ENCODE measurements around the gene VPS54. TPM values are rescaled to one million over a fixed set of nuclear protein-coding genes. Genes with fewer than 3 reads are reported as not detected.
"Not testable (repeated sequence)": the region's sequence is repeated elsewhere in the genome, so short reads cannot be mapped to it uniquely, and the experiment has no call there.

VPS54 gene
- total RNA-seq, 2 experiments from 2014 or later, result 15.2 to 16.0 TPM

DNA sequence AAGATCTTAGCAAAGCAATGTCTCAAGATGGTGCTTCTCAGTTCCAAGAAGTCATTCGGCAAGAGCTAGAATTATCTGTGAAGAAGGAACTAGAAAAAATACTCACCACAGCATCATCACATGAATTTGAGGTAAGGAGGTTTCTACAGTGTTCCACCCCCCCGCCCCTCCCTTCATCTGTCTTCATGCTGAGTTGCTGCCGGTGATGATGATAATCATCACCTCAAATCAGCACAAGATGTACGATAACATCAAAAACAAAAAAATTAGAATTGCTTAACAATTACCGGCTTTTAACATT lies 163.0 kb downstream of the VPS54 start:
- peaks cover 55% of the 10 kb centered on the region for H3K36me3 Mint-ChIP-seq
- POLR2A ChIA-PET, result interaction anchor here (0.6 to 13.7 kb wide), 6 partner anchors 9 to 1371 kb away, joined by 3 to 286 read pairs (median 4); partner anchors contain the start of genes ACTR2, MDH1, UGP2 and WDPCP

DNA sequence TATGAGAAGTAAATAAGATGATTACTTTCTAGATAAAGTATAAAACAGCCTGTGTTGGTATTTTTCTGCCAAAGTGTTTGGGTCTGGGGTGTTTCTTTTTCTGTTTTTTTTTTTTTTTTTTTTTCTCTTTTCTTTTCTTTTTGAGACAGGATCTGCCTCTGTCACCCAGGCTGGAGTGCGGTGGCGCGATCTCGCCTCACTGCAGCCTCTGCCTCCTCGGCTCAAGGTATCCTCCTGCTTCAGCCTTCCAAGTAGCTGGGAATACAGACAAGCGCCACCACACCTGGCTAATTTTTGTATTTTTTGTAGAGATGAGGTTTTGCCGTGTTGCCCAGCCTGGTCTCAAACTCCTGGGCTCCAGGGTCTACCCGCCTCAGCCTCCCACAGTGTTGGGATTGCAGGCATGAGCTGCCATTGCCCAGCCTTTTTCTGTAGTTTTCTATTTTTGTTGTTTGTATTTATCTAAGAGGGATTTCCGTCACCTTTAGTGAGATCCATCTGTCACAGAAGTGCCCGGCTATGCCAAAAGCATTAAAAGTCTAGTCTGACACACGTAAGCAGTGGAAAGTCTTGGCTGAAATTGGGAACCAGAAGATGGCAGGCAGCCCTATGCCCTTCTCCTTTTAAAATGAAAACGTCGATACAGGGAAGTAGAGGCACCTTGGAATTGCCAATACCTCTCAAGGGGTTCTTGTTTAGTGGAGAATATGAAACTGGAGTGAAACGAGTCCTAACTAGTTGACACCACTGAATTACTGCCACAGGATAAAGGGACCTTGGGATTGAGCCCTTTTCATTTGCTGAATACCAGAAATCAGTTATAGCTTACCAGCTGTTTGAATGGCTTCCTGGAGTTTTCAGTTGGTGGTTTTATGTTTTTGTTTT lies 163.6 kb downstream of the VPS54 start:
- Mint-ChIP-seq H3K4me1 (peaks cover 53% of the 10 kb centered on the region), H3K9me3 (peaks cover 1% of the 10 kb centered on the region), H3K4me3 (peak overlapping the region; percentile 74), H3K27ac (peak overlapping the region; percentile 94), H3K36me3 (peaks cover 55% of the 10 kb centered on the region), H3K27me3 (no peaks in the 10 kb centered on the region)
- ATAC-seq (ENCODE audit: low read depth), result no peak
- peak; percentile 40 for DNase-seq
- POLR2A ChIA-PET, result interaction anchor here (0.6 to 13.7 kb wide), 7 partner anchors 8 to 1372 kb away, joined by 3 to 286 read pairs (median 5); partner anchors contain the start of genes ACTR2, MDH1, UGP2 and WDPCP

More for the DNA sequence above, 163.0 kb downstream of the VPS54 start:
- Mint-ChIP-seq H3K4me3 (peak overlapping the region; percentile 74), H3K4me1 (peaks cover 53% of the 10 kb centered on the region), H3K27ac (peak overlapping the region; percentile 94), H3K27me3 (no peaks in the 10 kb centered on the region), H3K9me3 (peaks cover 1% of the 10 kb centered on the region)
- DNase-seq, result no peak
- ATAC-seq (ENCODE audit: low read depth), result peak; percentile 97

DNA sequence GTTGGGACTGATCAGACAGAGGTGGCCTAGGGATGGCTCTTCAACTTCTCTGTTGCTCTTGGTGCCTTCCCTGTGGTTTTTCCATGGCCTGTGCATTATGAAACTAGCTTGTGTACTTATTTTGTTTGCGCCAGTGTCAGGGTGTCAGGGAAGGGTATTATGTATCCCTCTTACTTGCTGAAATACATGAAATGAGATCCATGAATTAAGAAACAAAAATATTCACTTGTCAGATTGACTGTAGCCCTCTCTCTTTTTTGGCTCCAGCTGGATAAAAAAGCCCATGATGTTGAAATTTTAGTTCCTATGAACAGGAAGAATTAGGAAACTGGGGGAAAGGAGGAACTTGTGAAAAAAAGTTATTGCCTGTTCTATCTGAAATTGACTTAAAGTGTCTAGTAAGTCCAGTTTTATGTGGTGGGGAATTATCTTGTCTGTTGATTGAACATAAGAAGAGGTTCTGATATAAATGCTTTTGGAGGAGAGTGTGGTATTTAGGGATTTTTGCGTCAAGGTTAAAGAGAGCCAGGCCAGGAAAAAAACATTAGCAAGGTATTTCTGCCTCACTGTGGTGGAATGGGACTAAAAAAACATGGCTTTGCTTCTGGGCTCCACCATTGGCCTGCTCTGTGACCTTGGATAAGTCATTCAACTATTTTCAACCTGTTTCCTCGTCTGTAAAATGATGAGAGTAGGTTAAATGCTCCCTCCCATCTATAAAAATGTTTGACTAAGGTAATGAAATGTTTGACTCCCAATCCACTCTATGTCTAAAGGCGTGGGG lies 165.5 kb downstream of the VPS54 start:
- ATAC-seq (ENCODE audit: low read depth) (no peak), DNase-seq (no peak)
- POLR2A ChIA-PET, result interaction anchor here (1.4 to 13.7 kb wide), 2 partner anchors 10 to 265 kb away, joined by 8 to 286 read pairs; partner anchors contain the start of genes MDH1, UGP2 and WDPCP
- peaks cover 54% of the 10 kb centered on the region for H3K36me3 Mint-ChIP-seq
- peak overlapping the region; percentile 44 for H3K4me3 Mint-ChIP-seq
- H3K9me3 Mint-ChIP-seq, result peaks cover 1% of the 10 kb centered on the region
- peak overlapping the region; percentile 90 for H3K27ac Mint-ChIP-seq
- H3K4me1 Mint-ChIP-seq, result peaks cover 65% of the 10 kb centered on the region
- no peaks in the 10 kb centered on the region for H3K27me3 Mint-ChIP-seq

DNA sequence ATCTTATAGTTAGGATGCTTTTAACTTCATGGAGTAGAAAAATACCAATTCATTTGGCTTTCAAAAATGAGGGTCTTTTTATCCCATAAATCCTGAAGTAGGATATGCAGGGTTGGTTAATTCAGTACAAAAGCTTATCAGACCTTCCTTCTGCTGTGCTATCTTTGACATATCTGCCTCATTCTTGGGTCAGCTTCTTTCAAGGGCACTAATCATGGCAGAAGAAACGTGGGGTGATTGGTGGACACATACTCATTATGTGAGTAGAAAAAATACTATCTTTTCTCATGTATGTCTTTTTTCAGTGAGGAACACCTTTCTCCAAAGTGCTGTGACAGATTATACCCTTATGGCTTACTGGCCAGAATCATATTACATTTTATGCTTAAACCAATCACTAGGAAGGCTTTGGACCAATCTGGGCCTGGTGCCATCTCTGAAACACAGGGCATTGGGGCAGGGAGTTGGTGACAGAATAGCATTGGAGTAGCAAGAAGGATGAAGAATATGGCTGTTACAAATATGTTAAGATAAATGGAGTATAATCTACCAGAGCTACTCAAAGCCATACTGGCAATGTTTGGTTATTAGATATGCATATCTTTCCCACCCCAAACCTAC lies 167.4 kb downstream of the VPS54 start:
- no peaks in the 10 kb centered on the region for H3K27me3 Mint-ChIP-seq
- DNase-seq, result no peak
- peaks cover 62% of the 10 kb centered on the region for H3K36me3 Mint-ChIP-seq
- POLR2A ChIA-PET, result interaction anchor here (0.5 to 13.7 kb wide), 4 partner anchors 8 to 263 kb away, joined by 3 to 286 read pairs (median 3); partner anchors contain the start of genes MDH1, UGP2 and WDPCP
- H3K27ac Mint-ChIP-seq, result no peak overlapping the region
- peaks cover 12% of the 10 kb centered on the region for H3K9me3 Mint-ChIP-seq
- H3K4me1 Mint-ChIP-seq, result peaks cover 61% of the 10 kb centered on the region
- ATAC-seq (ENCODE audit: low read depth), result no peak
- H3K4me3 Mint-ChIP-seq, result no peak overlapping the region

DNA sequence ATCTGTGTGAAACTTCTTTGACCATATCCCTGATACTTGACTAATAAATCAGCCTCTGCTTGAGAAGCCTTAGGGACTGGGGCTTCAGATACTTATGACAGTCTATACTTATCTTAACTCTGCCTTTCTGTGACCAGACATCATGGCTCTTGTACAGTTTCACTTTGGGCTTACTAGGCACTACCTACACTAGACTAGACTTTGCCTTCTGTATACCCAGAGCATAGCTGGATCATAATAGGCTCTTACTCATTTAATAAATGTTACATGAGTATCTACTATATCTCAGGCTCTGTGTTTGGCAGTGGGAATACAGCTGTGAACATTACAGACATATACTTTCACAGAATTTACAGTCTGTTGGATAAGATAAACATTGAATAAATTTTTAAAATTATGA lies 168.6 kb downstream of the VPS54 start:
- DNase-seq (no peak), ATAC-seq (ENCODE audit: low read depth) (peak; percentile 56)
- Mint-ChIP-seq H3K4me3 (no peak overlapping the region), H3K36me3 (peaks cover 68% of the 10 kb centered on the region), H3K27ac (no peak overlapping the region), H3K4me1 (peaks cover 60% of the 10 kb centered on the region), H3K27me3 (no peaks in the 10 kb centered on the region), H3K9me3 (peaks cover 14% of the 10 kb centered on the region)
- POLR2A ChIA-PET, result interaction anchor here (13.7 kb wide), 1 partner anchor 7 kb away, joined by 286 read pairs; the partner anchor contains the start of gene UGP2

DNA sequence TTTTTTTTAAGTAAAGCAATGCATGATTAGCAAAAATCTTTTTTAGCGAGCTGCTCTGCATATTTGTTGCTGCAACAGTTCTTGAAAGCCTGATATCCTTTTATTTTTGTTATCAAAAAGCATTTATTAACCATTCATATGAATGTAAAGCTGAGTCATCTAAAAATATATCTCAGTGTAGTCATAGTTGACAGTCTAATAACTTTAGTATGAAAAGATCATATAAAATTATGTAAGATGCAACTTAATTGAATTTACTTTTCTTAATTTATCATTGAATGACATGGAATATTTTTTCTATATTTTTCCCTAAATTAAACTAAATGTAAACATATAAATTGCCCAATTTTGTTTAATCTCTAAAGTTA lies 169.0 kb downstream of the VPS54 start:
- Mint-ChIP-seq H3K27me3 (no peaks in the 10 kb centered on the region), H3K36me3 (peaks cover 72% of the 10 kb centered on the region), H3K4me3 (no peak overlapping the region), H3K9me3 (peaks cover 14% of the 10 kb centered on the region), H3K27ac (no peak overlapping the region), H3K4me1 (peaks cover 61% of the 10 kb centered on the region)
- POLR2A ChIA-PET, result interaction anchor here (13.7 kb wide), 1 partner anchor 7 kb away, joined by 286 read pairs; the partner anchor contains the start of gene UGP2
- DNase-seq (no peak), ATAC-seq (ENCODE audit: low read depth) (no peak)

DNA sequence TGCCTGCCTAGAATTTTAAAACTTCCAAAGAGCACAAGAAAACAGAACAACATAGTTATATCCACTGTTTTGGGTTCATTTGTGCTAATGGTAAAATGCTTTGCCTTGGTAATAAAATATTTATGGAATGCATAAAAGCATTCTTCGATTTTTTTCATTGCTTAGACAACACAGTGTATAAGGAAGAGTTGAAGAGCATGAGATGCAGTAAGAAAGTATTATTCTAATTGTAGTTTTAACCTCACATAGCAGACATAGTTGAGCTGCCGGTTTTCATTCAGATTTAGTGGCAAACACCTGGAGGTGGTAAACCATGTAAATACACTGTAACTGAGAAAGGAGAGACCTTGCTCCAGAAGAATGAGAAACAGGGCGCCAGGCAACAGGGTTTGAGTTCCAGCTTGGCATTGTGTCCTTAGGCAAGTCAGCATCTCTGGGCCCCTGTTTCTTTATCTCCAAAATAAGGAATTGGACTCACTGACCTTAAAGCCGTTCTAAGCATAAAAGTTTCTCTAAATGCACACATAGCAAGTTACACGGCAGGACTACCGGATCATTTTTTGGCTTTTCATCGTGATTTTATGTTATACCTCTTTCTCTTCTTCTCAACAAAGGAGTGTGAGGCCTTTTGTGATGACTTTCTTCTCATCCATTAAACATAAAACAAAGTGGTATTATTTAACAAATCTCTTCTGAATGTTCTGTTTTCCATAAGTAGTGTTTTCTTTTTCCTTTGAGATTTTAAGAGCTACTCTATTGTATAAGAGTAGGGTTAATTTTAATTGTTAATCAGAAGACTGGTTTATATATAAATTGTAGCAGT lies 169.6 kb downstream of the VPS54 start:
- peaks cover 62% of the 10 kb centered on the region for H3K4me1 Mint-ChIP-seq
- DNase-seq, result no peak
- no peaks in the 10 kb centered on the region for H3K27me3 Mint-ChIP-seq
- H3K36me3 Mint-ChIP-seq, result peaks cover 76% of the 10 kb centered on the region
- H3K27ac Mint-ChIP-seq, result no peak overlapping the region
- POLR2A ChIA-PET, result interaction anchor here (13.7 kb wide), 1 partner anchor 6 kb away, joined by 286 read pairs; the partner anchor contains the start of gene UGP2
- no peak overlapping the region for H3K4me3 Mint-ChIP-seq
- peaks cover 14% of the 10 kb centered on the region for H3K9me3 Mint-ChIP-seq
- no peak for ATAC-seq (ENCODE audit: low read depth)

DNA sequence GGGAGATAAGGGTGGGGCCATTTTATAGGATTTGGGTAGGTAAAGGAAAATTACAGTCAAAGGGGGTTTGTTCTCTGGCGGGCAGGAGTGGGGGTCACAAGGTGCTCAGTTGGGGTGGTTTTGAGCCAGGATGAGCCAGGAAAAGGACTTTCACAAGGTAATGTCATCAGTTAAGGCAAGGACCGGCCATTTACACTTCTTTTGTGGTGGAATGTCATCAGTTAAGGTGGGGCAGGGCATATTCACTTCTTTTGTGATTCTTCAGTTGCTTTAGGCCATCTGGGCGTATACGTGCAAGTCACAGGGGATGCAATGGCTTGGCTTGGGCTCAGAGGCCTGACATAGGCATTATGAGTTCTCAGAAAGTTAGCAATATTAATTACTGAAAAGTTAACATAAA lies 171.7 kb downstream of the VPS54 start:
- H3K27me3 Mint-ChIP-seq; ATAC-seq (ENCODE audit: low read depth); H3K4me3 Mint-ChIP-seq; H3K27ac Mint-ChIP-seq; DNase-seq; POLR2A ChIA-PET: not testable (repeated sequence)
- H3K36me3 Mint-ChIP-seq, result peaks cover 78% of the 10 kb centered on the region
- peaks cover 59% of the 10 kb centered on the region for H3K4me1 Mint-ChIP-seq
- H3K9me3 Mint-ChIP-seq, result peaks cover 14% of the 10 kb centered on the region

DNA sequence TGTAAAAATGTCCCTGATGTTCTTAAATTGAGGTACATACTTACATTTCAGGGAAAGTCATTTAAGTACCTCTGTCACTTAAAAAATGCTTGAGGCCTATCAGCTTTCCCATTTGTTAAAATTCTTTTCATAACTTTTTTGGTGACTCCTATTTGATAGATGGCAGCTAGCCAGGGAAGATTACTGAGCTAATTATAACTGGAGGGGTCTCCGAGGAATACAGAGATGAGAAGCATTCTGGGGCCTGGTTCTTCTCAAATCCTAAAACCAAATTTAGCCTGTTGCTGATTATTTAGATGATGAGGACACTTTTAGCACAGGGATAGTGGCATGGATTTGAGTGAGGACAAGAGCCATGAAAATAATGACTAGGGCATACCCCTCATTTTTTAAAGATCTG lies 172.7 kb downstream of the VPS54 start:
- peaks cover 51% of the 10 kb centered on the region for H3K4me1 Mint-ChIP-seq
- H3K4me3 Mint-ChIP-seq, result no peak overlapping the region
- peaks cover 13% of the 10 kb centered on the region for H3K9me3 Mint-ChIP-seq
- no peak overlapping the region for H3K27ac Mint-ChIP-seq
- H3K36me3 Mint-ChIP-seq, result peaks cover 71% of the 10 kb centered on the region
- ATAC-seq (ENCODE audit: low read depth), result no peak
- POLR2A ChIA-PET, result interaction anchor here (1.0 to 7.6 kb wide), 2 partner anchors 9 to 258 kb away, joined by 4 to 286 read pairs; partner anchors contain the start of genes MDH1 and WDPCP
- no peaks in the 10 kb centered on the region for H3K27me3 Mint-ChIP-seq
- DNase-seq, result no peak

DNA sequence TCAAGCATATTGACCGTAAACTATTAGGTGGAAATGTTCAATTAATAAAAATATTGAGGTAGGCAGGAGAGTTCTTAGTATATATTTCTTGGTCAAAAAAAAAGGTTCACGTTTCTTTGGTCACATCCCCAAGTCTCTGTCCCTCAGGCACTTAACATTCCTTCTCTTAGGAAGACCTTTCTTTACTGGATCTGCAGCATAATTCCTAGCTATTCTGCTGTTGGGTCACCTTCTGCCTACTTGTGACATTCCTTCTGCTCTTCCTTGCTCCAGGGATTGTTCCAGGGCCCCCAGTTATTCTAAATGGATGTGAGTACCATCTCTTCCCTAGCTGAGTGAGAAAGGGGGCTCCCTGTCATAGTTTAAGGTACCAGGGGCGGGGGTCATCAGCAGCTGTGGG lies 173.4 kb downstream of the VPS54 start:
- ATAC-seq (ENCODE audit: low read depth) (no peak), DNase-seq (no peak)
- Mint-ChIP-seq H3K27ac (no peak overlapping the region), H3K4me1 (peaks cover 48% of the 10 kb centered on the region), H3K4me3 (peak overlapping the region; percentile 12), H3K36me3 (peaks cover 66% of the 10 kb centered on the region), H3K9me3 (peaks cover 13% of the 10 kb centered on the region), H3K27me3 (no peaks in the 10 kb centered on the region)
- POLR2A ChIA-PET, result interaction anchor here (7.6 kb wide), 1 partner anchor 9 kb away, joined by 286 read pairs; no protein-coding TSS in a partner anchor

DNA sequence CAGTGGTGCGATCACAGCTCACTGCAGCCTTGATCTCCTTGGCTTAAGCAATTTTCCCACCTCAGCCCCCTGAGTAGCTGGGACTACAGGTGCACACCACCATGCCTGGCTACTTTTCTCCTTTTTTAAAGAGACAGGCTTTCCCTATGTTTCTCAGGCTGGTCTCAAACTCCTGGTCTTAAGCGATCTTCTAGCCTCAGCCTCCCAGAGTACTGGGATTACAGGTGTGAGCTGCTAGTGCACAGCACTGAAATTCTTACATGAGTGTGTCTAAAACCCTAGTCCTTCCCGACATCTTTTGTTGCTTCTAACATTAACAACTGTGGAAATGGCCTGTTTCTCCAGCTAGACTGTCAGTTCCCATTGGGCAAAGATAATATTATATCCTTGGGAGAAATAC lies 174.6 kb downstream of the VPS54 start:
- POLR2A ChIA-PET, result interaction anchor here (1.4 to 7.6 kb wide), 2 partner anchors 11 to 256 kb away, joined by 5 to 286 read pairs; partner anchors contain the start of genes MDH1 and WDPCP
- H3K4me1 Mint-ChIP-seq, result peaks cover 47% of the 10 kb centered on the region
- H3K9me3 Mint-ChIP-seq, result peaks cover 13% of the 10 kb centered on the region
- peak overlapping the region; percentile 95 for H3K4me3 Mint-ChIP-seq
- peaks cover 66% of the 10 kb centered on the region for H3K36me3 Mint-ChIP-seq
- DNase-seq, result no peak
- no peak overlapping the region for H3K27ac Mint-ChIP-seq
- no peak for ATAC-seq (ENCODE audit: low read depth)
- no peaks in the 10 kb centered on the region for H3K27me3 Mint-ChIP-seq

DNA sequence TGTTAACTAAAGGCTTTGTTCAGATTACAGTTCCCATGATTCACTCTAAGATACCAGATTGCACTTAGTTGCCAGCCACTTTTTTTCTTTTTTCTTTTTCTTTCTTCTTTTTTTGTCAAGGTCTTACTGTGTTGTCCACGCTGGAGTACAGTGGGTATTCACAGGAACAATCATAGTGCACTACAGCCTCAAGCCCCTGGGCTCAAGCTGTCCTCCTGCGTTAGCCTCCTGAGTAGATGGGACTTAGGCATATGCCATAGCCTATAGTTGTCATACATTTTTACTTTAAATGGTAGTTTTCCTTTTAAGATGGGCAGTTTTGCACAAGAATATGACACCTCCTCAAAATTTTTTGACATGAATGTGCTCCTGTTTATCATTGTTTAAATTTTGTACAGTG lies 175.4 kb downstream of the VPS54 start:
- POLR2A ChIA-PET, result interaction anchor here (1.4 to 7.6 kb wide), 2 partner anchors 12 to 256 kb away, joined by 5 to 286 read pairs; partner anchors contain the start of genes MDH1 and WDPCP
- peaks cover 59% of the 10 kb centered on the region for H3K36me3 Mint-ChIP-seq
- peaks cover 13% of the 10 kb centered on the region for H3K9me3 Mint-ChIP-seq
- ATAC-seq (ENCODE audit: low read depth) (no peak), DNase-seq (no peak)
- H3K4me1 Mint-ChIP-seq, result peaks cover 42% of the 10 kb centered on the region
- H3K27ac Mint-ChIP-seq, result no peak overlapping the region
- peak overlapping the region; percentile 95 for H3K4me3 Mint-ChIP-seq
- H3K27me3 Mint-ChIP-seq, result no peaks in the 10 kb centered on the region

Data from activated naive CD8-positive, alpha-beta T cell treated with anti-CD3 and anti-CD28 coated beads, Interleukin-2, amount 10 ng/mL, durations not matched to agents 7 days and 5 days (primary cell).